GM18870 (cell line): Measurements from ENCODE around the gene DDX55.
"Not testable (repeated sequence)": the region's sequence is repeated elsewhere in the genome, so short reads cannot be mapped to it uniquely, and the experiment has no call there.

Experiments
- ATAC-seq: cut with Tn5 transposase; IDR thresholded peaks from one replicate; pipeline ENCODE4 v1.9.1; 2021; ENCODE audit warnings: moderate library complexity; ENCODE audit not compliant: unreplicated experiment

Gene DDX55

GRCh38 chr12:123601602-123602489, at the start of gene DDX55:
Gene DDX55 (plus strand): TSS chr12:123602099. CDS start chr12:123602149, 50 bp downstream.
- peak; percentile 74 for ATAC-seq

- ATAC-seq, result not testable (repeated sequence)
Measured at GRCh38 chr12:123554136-123554535, 47.8 kb upstream of the DDX55 start.

GRCh38 chr12:123554843-123555242, 47.1 kb upstream of the DDX55 start:
- ATAC-seq, result not testable (repeated sequence)

GRCh38 chr12:123558487-123558886, 43.4 kb upstream of the DDX55 start:
- ATAC-seq, result not testable (repeated sequence)

- no peak for ATAC-seq
Measured at GRCh38 chr12:123559468-123559867, 42.4 kb upstream of the DDX55 start.

GRCh38 chr12:123571343-123571813, 30.5 kb upstream of the DDX55 start:
- no peak for ATAC-seq

GRCh38 chr12:123572391-123572790, 29.5 kb upstream of the DDX55 start:
- ATAC-seq, result no peak

- no peak for ATAC-seq
Measured at GRCh38 chr12:123573870-123574269, 28.0 kb upstream of the DDX55 start.

- ATAC-seq, result no peak
Measured at GRCh38 chr12:123576611-123577010, 25.3 kb upstream of the DDX55 start.

- ATAC-seq, result no peak
Measured at GRCh38 chr12:123578243-123578642, 23.7 kb upstream of the DDX55 start.

GRCh38 chr12:123578829-123579228, 23.1 kb upstream of the DDX55 start:
- ATAC-seq, result not testable (repeated sequence)

- ATAC-seq, result no peak
Measured at GRCh38 chr12:123580772-123581171, 21.1 kb upstream of the DDX55 start.

- no peak for ATAC-seq
Measured at GRCh38 chr12:123591702-123592481, 10.0 kb upstream of the DDX55 start.

GRCh38 chr12:123595729-123596128, 6.2 kb upstream of the DDX55 start:
- ATAC-seq, result no peak

GRCh38 chr12:123597100-123597499, 4.8 kb upstream of the DDX55 start:
- no peak for ATAC-seq

GRCh38 chr12:123598522-123598921, 3.4 kb upstream of the DDX55 start:
- no peak for ATAC-seq

GRCh38 chr12:123599310-123599709, 2.6 kb upstream of the DDX55 start:
- no peak for ATAC-seq

GRCh38 chr12:123599721-123600120, 2.2 kb upstream of the DDX55 start:
- no peak for ATAC-seq

- ATAC-seq, result no peak
Measured at GRCh38 chr12:123602651-123603195, 824 bp downstream of the DDX55 start.

- not testable (repeated sequence) for ATAC-seq
Measured at GRCh38 chr12:123603495-123603894, 1.6 kb downstream of the DDX55 start.

- no peak for ATAC-seq
Measured at GRCh38 chr12:123607756-123608155, 5.9 kb downstream of the DDX55 start.
